ENCODE results near the gene NADK.

Gene NADK

GRCh38 chr1:1802871-1803270 is 24.6 kb upstream of the NADK start:
- POLR2A ChIA-PET, result interaction anchor here (0.7 kb wide), 1 partner anchor 67 kb away, joined by 3 read pairs; no protein-coding TSS in a partner anchor
- TF ChIP-seq, protein P1, sequence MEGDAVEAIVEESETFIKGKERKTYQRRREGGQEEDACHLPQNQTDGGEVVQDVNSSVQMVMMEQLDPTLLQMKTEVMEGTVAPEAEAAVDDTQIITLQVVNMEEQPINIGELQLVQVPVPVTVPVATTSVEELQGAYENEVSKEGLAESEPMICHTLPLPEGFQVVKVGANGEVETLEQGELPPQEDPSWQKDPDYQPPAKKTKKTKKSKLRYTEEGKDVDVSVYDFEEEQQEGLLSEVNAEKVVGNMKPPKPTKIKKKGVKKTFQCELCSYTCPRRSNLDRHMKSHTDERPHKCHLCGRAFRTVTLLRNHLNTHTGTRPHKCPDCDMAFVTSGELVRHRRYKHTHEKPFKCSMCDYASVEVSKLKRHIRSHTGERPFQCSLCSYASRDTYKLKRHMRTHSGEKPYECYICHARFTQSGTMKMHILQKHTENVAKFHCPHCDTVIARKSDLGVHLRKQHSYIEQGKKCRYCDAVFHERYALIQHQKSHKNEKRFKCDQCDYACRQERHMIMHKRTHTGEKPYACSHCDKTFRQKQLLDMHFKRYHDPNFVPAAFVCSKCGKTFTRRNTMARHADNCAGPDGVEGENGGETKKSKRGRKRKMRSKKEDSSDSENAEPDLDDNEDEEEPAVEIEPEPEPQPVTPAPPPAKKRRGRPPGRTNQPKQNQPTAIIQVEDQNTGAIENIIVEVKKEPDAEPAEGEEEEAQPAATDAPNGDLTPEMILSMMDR (IDR thresholded peaks at IDR 0.05; ENCODE audit: control extremely low read depth, extremely low read depth, low read depth, missing control alignments), result no peak
- CTCF ChIA-PET, result interaction anchor here (1.1 to 1.2 kb wide), 2 partner anchors 11 to 14 kb away, joined by 3 read pairs; no protein-coding TSS in a partner anchor
- no peak for DNase-seq (ENCODE audit: extremely low spot score)

DNA sequence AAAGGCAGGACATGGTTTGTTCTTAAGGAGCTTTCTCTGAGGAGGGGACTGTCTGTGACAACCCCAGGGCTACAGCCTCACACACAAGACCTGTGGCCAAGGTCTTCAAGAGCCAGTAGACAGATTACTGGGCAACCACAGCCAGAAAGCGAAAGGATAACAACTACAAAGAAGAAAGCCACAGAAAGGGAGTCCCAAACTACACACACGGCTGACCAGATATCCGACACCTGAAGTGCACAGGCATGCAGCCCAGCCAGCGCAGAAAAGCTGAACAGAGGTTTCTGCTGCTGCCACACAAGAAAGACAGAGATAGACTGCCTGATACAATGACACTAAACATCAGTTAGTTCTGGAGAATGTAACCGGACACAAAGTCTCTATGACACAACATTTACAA is 21.4 kb upstream of the NADK start:
- DNase-seq (ENCODE audit: extremely low spot score), result peak; percentile 83
- ChIA-PET CTCF (interaction anchor here (1.1 to 4.0 kb wide), 2 partner anchors 10 kb away, joined by 3 to 19 read pairs; no protein-coding TSS in a partner anchor), POLR2A (no interaction called here)
- TF ChIP-seq, protein P1 (IDR thresholded peaks at IDR 0.05; ENCODE audit: control extremely low read depth, extremely low read depth, low read depth, missing control alignments), result no peak

- DNase-seq (ENCODE audit: extremely low spot score), result peak; percentile 53
- ChIA-PET POLR2A (no interaction called here), CTCF (interaction anchor here (0.6 to 4.0 kb wide), 2 partner anchors 12 to 18 kb away, joined by 3 to 19 read pairs; no protein-coding TSS in a partner anchor)
- TF ChIP-seq, protein P1 (IDR thresholded peaks at IDR 0.05; ENCODE audit: control extremely low read depth, extremely low read depth, low read depth, missing control alignments), result no peak
These were observed 19.6 kb upstream of the NADK start for GRCh38 chr1:1797731-1798341.

- TF ChIP-seq, protein P1 (IDR thresholded peaks at IDR 0.05; ENCODE audit: control extremely low read depth, extremely low read depth, low read depth, missing control alignments), result peak; percentile 20
- ChIA-PET POLR2A (no interaction called here), CTCF (no interaction called here)
- no peak for DNase-seq (ENCODE audit: extremely low spot score)
These were observed 18.2 kb upstream of the NADK start for GRCh38 chr1:1796466-1796865.

GRCh38 chr1:1794999-1795398 is 16.7 kb upstream of the NADK start:
- TF ChIP-seq, protein P1 (IDR thresholded peaks at IDR 0.05; ENCODE audit: control extremely low read depth, extremely low read depth, low read depth, missing control alignments), result no peak
- ChIA-PET POLR2A (no interaction called here), CTCF (interaction anchor here (1.0 to 1.6 kb wide), 2 partner anchors 10 to 114 kb away, joined by 3 to 7 read pairs; no protein-coding TSS in a partner anchor)
- DNase-seq (ENCODE audit: extremely low spot score), result no peak

DNA sequence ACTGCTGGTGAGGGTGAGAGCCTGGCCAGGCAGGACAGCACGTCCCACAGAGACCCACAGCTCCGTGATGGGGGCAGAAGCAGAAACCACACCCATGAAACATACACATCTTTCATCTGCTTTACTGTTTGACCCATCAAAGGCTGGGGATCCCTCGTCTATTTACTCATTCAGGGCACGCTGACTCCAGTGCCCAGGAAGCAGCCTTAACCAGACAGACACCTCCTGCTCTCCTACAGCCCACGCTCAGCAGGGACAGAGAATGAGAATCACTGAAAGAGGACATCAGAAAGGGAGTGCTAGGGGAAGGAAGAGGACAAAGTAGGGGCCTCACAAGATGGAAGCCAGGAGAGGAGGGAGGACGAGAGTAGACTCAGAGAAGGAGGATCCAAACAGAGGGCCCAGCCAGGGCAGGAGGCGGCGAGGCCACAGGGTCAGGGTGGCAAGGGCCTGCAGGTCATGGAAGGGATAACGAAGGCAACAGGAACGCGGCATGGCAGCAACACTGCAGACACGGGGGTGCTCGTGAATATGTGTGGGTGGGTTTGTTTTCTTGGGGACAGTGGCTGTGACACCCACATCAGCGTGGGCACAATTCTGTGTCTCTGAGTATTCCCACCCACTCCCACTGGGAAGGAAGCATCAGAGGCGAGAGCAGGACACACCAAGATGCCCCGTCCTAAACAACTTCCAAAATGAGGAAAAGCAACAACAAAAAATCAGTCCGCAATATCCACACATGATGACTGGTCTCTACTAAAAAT is 15.4 kb upstream of the NADK start:
- TF ChIP-seq, protein P1 (IDR thresholded peaks at IDR 0.05; ENCODE audit: control extremely low read depth, extremely low read depth, low read depth, missing control alignments), result no peak

More for the DNA sequence above, 15.4 kb upstream of the NADK start:
- no peak for DNase-seq (ENCODE audit: extremely low spot score)
- CTCF ChIA-PET, result interaction anchor here (1.4 kb wide), 1 partner anchor 14 kb away, joined by 4 read pairs; no protein-coding TSS in a partner anchor
- POLR2A ChIA-PET, result no interaction called here

Measured in GM10248 (cell line).